ENCODE data around the gene PRKX.
"Not testable (repeated sequence)": the region's sequence is repeated elsewhere in the genome, so short reads cannot be mapped to it uniquely, and the experiment has no call there.

PRKX gene

DNA sequence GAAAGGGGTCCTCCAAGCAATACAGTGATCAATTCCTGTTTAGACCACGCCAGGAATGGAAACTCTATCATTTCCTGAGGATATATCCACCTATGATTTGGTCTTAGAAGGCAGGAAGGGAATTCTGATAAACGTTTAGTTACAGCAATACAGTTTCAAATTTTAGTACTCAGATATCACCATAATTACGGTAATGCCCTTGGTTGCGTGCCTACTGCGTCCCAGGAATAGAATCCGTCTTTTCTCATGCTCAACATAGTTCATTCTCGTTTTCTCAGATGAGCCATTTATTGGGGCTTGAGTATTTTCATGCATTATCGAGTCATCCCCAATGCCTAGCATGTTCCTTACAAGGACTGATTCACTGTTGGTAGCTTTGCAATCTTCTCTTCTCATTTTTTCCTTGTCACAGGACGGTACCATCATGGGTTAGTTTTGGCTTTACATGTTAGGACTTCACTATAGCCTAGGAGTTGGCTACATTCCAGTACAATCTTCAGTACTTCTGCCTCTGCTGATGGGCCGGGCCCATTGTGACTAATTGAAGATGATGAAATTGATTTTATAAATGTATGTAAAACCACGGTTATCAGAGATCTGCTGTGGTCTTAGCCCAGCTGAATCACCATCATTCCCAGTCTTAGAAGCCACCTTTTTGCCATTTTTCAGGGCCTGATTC lies 4.4 kb upstream of the PRKX start:
- no peak for DNase-seq
- CTCF ChIA-PET: no interaction called here
- Mint-ChIP-seq H3K27me3 (peaks cover 4% of the 10 kb centered on the region), H3K36me3 (no peaks in the 10 kb centered on the region), H3K4me1 (peaks cover 3% of the 10 kb centered on the region), H3K27ac (no peak overlapping the region), H3K9me3 (peaks cover 5% of the 10 kb centered on the region), H3K4me3 (no peak overlapping the region)

DNA sequence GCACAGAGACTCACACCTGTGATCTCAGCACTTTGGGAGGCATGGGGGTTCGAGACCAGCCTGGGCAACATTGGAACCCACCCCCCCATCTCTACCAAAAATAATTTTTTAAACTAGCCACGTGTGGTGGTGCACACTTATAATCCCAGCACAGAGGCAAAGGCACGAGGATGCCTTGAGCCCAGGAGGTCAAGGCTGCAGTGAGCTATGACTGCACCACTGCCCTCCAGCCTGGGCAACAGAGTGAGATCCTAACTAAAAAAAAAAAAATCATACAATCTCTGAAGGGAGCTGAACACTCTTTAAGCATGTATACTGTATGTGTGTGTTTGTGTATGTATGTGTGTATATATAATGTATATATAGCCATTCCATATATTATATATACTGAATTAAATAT lies 2.5 kb upstream of the PRKX start:
- Mint-ChIP-seq H3K4me3 (no peak overlapping the region), H3K36me3 (peaks cover 11% of the 10 kb centered on the region), H3K4me1 (peaks cover 5% of the 10 kb centered on the region), H3K27me3 (no peaks in the 10 kb centered on the region), H3K9me3 (peaks cover 5% of the 10 kb centered on the region), H3K27ac (no peak overlapping the region)
- no peak for DNase-seq
- CTCF ChIA-PET: interaction anchor here (0.6 kb wide), 1 partner anchor 100 kb away, joined by 3 read pairs; no protein-coding TSS in a partner anchor

DNA sequence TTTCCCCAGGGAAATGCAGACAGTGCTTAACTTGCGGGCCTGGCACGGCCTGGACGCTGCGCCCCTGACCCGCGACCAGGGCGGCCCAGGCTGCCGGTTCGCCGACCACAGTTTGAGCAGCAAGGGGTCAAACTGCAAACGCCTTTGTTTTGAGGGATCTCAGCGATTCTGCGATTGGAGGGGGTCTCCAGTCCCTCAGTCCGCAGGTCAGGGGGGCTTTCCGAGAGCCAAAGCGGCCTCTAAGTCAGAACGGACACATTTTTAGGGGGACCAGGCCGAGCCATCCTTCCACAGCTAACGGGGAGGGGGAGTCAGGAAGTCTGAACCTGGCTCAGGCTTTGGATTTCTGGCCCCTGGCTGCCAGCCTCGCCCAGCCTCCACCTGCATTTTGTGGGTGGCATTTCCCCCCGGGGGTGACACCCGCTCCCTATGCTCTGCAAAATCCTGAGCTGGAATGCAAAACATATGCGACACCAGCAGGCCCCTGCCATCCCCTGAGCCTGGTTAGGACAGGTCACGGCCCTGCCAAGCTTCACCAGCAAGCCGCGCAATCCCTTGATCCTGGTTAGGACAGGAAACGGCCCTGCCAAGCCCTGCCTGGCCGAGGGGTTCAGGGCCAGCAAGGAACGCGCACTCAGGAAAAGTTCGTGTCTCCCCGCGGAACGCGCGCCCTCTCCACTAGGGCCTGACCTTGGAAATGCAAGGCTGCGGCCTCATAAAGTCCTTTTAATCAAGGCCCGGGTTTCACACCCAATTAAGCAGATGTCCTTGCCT lies 1.4 kb upstream of the PRKX start:
- H3K27me3 Mint-ChIP-seq, DNase-seq, H3K27ac Mint-ChIP-seq, CTCF ChIA-PET, H3K9me3 Mint-ChIP-seq, H3K4me3 Mint-ChIP-seq: not testable (repeated sequence)
- Mint-ChIP-seq H3K36me3 (peaks cover 18% of the 10 kb centered on the region), H3K4me1 (peaks cover 15% of the 10 kb centered on the region)

DNA sequence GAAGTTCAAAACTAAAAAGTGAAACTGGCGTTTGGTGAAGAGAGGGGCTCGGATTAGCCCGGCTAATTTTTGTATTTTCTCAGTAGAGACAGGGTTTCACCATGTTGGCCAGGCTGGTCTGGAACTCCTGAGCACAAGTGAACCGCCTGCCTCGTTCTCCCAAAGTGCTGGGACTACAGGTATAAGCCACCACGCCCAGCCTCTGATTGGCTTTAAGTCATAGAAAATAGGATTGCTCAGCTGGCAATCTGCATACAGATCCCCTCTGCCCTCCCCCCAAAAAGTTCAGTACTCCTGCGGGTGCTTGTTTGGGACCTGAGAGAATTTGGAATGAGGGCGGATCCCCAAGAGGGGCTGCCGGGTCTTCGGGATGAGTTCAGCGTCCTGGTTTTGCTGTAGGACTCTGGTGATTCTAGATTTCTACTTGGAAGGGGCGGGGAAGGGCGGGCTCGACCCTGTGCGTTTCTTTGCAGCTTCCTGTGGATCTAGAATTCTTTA lies 537 bp upstream of the PRKX start:
- CTCF ChIA-PET: no interaction called here
- Mint-ChIP-seq H3K36me3 (peaks cover 22% of the 10 kb centered on the region), H3K27me3 (no peaks in the 10 kb centered on the region), H3K4me3 (peak overlapping the region; percentile 74), H3K9me3 (peaks cover 5% of the 10 kb centered on the region), H3K4me1 (peaks cover 23% of the 10 kb centered on the region), H3K27ac (peak overlapping the region; percentile 88)
- DNase-seq: no peak

DNA sequence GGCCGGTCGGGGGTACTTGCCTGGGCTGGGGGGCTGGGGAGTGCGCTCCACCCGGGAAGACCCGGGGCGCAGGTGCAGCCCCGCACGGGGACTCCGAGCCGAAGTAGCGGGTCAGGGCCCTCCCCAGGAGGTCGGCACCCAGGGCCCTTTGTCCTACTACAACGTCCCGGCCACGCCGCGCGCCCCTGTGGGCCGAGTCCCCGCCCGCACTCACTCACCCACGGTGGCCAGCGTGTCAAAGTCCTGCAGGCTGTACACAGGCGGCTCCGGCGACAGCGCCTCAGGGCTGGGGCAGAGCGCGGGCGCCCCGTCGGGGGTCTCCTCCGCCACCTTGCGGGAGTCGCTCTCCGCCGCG lies 602 bp downstream of the PRKX start:
- DNase-seq: no peak
- Mint-ChIP-seq H3K4me3 (peak overlapping the region; percentile 89), H3K4me1 (peaks cover 34% of the 10 kb centered on the region), H3K27ac (no peak overlapping the region), H3K27me3 (no peaks in the 10 kb centered on the region), H3K36me3 (peaks cover 30% of the 10 kb centered on the region), H3K9me3 (peaks cover 2% of the 10 kb centered on the region)
- CTCF ChIA-PET: no interaction called here

DNA sequence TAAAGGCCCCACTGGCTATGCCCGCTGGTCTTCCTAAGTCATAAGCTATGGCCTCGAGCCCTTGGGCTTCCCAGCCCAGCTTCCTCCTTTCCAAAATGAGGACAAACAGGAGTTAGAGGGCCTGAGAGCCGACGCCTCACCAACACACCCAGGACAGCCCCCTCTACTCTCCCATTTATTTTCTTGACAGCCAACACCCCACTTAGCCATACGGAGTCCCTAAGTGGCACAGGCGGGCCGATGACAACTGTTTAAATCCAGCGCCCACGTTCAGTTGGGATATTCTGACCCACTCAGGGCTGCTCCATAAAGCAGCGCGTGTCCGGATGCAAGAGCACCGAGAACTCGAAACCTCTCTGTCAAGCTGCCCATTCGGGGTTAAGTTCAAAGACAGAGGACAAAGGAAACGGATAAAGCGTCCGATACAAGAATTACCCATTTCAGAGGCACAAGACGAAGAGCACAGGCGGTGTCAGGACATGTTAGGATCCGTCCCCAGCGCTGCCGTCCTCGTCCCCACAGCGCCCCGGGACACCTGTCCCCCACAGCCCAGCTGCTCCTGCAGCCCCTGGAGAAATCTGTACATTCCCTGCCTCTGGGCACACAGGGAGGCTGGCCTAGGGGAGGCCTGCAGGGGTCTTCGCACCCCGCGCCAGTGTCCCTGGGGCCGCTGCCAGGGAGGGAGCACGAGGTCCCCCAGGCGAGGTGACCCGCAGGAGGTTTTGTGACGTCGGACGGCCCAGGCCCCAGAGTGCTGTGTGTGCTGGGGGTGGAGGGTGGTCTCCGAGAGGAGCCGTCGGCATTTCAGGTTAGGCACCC lies 1.2 kb downstream of the PRKX start:
- Mint-ChIP-seq H3K4me3 (peak overlapping the region; percentile 89), H3K9me3 (peaks cover 2% of the 10 kb centered on the region)
- CTCF ChIA-PET: interaction anchor here (0.9 to 1.9 kb wide), 3 partner anchors 36 to 102 kb away, joined by 3 to 4 read pairs (median 4); no protein-coding TSS in a partner anchor

DNA sequence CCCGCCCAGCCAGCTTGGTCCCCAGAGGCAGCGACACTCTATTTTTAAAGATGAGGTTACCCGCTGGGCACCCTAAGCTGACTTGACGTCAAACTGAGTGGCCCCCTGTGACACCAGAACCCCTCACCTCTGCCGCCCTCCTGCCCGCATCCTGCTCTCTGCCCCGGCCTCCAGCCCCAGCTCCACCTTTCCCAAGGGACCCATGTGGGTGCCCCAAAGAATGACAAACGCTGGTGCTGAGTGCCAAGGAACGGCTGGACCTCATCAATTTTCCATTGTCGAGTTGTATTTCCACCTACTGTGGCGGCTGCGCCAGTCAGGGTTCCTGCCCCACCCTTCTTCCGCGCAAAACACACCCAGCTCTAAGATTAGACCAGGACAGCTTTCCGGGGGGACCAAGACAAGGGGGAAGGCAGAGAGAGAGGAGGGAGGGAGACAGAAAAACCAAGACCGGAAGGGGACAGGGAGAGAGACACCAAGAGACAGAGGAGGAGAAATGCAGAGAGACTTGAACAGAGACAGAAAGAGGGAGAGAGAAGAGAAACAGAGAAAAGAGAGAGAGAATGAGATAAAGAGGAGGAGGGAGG lies 2.0 kb downstream of the PRKX start:
- Mint-ChIP-seq H3K4me1 (peaks cover 47% of the 10 kb centered on the region), H3K36me3 (peaks cover 42% of the 10 kb centered on the region), H3K27me3 (no peaks in the 10 kb centered on the region), H3K9me3 (no peaks in the 10 kb centered on the region), H3K4me3 (peak overlapping the region; percentile 89), H3K27ac (peak overlapping the region; percentile 96)
- CTCF ChIA-PET: interaction anchor here (0.6 to 1.9 kb wide), 4 partner anchors 11 to 103 kb away, joined by 3 to 4 read pairs (median 4); no protein-coding TSS in a partner anchor
- DNase-seq: peak; percentile 40

More for the DNA sequence above, 1.2 kb downstream of the PRKX start:
- peaks cover 34% of the 10 kb centered on the region for H3K36me3 Mint-ChIP-seq
- no peak for DNase-seq
- no peaks in the 10 kb centered on the region for H3K27me3 Mint-ChIP-seq
- H3K4me1 Mint-ChIP-seq: peaks cover 39% of the 10 kb centered on the region
- H3K27ac Mint-ChIP-seq: peak overlapping the region; percentile 96

DNA sequence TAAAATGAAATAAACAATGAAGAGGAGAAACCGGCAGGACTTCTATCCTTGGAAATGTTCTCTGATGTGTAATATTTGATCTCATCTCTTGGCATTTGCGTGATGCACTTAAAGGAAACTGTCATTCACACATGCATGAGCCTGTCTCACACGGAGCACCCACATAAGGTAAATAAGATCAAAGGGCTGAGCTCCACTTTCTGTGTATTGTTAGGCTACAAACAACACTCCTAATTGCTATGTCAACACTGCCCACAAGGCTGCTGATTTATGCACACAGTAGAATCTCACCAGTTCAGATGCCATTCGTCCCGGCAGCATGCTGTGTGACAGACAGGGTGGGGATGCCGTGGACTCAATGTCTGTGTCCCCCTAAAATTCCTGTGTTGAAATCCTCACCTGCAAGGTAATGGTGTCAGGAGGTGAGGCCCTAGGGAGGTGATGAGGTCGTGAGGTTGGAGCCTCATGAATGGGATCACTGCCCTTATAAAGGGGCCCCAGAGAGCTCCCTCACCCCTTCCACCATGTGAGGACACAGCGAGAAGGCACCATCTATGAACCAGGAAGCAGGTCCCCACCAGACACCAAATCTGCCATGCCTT lies 5.7 kb downstream of the PRKX start:
- H3K4me3 Mint-ChIP-seq: peak overlapping the region; percentile 60
- DNase-seq, H3K27me3 Mint-ChIP-seq, CTCF ChIA-PET, H3K9me3 Mint-ChIP-seq: not testable (repeated sequence)
- peaks cover 78% of the 10 kb centered on the region for H3K4me1 Mint-ChIP-seq
- peak overlapping the region; percentile 80 for H3K27ac Mint-ChIP-seq
- H3K36me3 Mint-ChIP-seq: peaks cover 65% of the 10 kb centered on the region

DNA sequence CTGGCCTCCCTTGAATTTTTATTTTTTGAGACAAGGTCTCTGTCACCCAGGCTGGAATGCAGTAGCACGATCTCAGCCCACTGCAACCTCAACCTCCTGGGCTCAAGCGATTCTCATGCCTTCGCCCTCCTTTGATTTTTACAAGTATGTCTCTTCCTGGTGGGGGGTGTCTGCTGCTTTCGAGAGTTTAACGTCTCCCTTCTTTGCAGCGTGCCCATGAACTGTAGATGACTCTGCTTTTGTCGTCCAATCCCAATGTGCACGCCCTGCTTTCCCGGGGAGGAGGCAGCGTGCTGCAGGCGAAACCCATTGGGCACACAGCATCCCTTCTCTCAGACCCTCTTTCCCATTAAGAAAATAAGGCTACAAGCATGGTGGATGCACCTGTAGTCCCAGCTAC lies 7.0 kb downstream of the PRKX start:
- CTCF ChIA-PET: interaction anchor here (0.8 kb wide), 1 partner anchor 105 kb away, joined by 4 read pairs; no protein-coding TSS in a partner anchor
- no peak overlapping the region for H3K4me3 Mint-ChIP-seq
- H3K36me3 Mint-ChIP-seq: peaks cover 68% of the 10 kb centered on the region

DNA sequence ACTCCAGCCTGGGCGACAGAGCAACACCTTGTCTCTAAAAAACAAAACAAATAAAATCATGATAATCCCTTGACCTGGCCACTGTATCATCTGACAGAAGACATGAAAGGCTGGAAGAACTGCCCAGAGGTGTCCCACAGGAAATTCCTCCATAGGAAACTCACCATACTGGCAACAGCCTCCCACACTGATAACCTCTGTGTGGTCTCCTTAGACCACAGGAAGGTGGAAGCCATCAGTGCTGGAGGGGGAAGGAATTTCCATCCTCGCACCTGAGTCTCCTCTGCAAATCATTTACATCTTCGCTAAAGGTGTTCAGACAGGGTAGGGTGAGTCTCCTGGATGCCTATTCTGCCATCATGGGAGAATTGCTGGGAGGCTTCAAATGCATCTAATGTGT lies 10.2 kb downstream of the PRKX start:
- H3K9me3 Mint-ChIP-seq, DNase-seq, CTCF ChIA-PET, H3K27ac Mint-ChIP-seq, H3K4me3 Mint-ChIP-seq, H3K27me3 Mint-ChIP-seq: not testable (repeated sequence)
- Mint-ChIP-seq H3K4me1 (peaks cover 88% of the 10 kb centered on the region), H3K36me3 (peaks cover 62% of the 10 kb centered on the region)

More for the DNA sequence above, 7.0 kb downstream of the PRKX start:
- peak overlapping the region; percentile 80 for H3K27ac Mint-ChIP-seq
- H3K9me3 Mint-ChIP-seq: no peaks in the 10 kb centered on the region
- H3K27me3 Mint-ChIP-seq: no peaks in the 10 kb centered on the region
- H3K4me1 Mint-ChIP-seq: peaks cover 86% of the 10 kb centered on the region
- DNase-seq: no peak

DNA sequence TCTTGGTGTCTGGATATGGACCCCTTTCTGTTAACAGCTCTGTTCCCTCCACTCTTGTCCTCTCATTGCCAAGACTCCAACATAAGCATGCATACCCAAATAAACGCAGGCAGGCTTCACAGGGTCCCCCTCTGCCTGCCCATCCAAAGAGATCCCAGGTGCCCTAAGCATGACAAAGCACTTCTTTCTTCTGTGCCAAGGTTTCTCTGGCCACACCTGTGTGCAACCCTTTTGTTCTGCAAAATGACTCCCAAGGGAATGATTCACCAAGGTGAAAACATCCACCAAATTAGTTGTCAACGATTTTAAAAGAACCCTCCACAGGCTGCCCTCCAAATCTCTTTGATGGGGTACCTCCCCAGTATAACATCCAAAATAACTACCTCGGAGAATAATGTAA lies 11.4 kb downstream of the PRKX start:
- H3K4me3 Mint-ChIP-seq, H3K9me3 Mint-ChIP-seq, CTCF ChIA-PET, H3K27me3 Mint-ChIP-seq, DNase-seq: not testable (repeated sequence)
- Mint-ChIP-seq H3K36me3 (peaks cover 59% of the 10 kb centered on the region), H3K27ac (peak overlapping the region; percentile 79), H3K4me1 (peaks cover 88% of the 10 kb centered on the region)

DNA sequence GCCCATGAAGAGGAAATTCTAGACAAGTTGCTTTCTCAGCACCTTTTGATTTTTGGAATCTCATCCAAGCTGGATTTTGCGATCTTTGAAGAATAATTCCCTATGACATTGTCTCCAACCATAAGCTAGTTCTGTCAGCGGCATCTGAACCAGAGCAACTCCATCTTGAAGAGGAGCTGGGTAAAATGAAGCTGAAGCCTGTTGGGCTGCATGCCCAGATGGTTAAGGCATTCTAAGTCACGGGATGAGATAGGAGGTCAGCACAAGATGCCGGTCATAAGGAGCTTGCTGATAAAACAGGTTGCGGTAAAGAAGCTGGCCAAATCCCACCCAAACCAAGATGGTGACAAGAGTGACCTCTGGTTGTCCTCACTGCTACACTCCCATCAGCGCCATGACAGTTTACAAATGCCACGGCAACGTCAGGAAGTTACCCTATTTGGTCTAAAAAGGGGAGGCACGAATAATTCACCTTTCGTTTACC lies 12.0 kb downstream of the PRKX start:
- peak overlapping the region; percentile 96 for H3K27ac Mint-ChIP-seq
- peaks cover 56% of the 10 kb centered on the region for H3K36me3 Mint-ChIP-seq
- DNase-seq, H3K27me3 Mint-ChIP-seq, H3K9me3 Mint-ChIP-seq, CTCF ChIA-PET: not testable (repeated sequence)
- H3K4me3 Mint-ChIP-seq: peak overlapping the region; percentile 79
- H3K4me1 Mint-ChIP-seq: peaks cover 83% of the 10 kb centered on the region

DNA sequence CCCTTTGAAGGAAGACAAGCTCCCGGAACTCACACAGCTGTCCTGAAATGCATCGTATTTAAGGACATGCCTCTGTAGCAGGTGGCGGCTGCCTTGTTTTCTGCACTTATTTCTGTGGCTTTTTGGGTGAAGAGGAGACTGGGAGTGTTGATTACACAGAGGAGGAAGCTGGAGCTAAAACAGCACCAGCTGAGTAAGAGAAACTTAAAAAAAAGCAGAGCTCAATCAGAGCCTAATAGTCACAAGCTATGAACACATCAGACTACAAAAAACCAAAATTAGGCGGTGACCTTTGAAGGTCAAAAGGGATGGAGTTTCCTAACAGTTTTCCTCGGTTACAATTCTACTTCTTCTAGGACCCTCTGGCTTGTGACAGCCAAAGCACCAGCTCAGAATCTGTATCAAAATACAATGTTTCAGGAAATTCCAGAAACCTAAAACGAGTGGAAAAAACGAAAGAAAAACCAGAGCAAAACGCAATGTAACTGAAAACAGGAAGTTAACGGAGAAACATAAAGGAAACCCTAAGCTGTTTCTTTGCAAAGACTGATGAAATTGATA lies 13.5 kb downstream of the PRKX start:
- Mint-ChIP-seq H3K4me1 (peaks cover 84% of the 10 kb centered on the region), H3K4me3 (peak overlapping the region; percentile 79), H3K36me3 (peaks cover 65% of the 10 kb centered on the region), H3K27me3 (no peaks in the 10 kb centered on the region), H3K27ac (peak overlapping the region; percentile 96), H3K9me3 (peaks cover 3% of the 10 kb centered on the region)
- CTCF ChIA-PET: interaction anchor here (0.9 kb wide), 1 partner anchor 48 kb away, joined by 3 read pairs; no protein-coding TSS in a partner anchor
- DNase-seq: no peak

Measured in activated naive CD4-positive, alpha-beta T cell treated with anti-CD3 and anti-CD28 coated beads, Interleukin-2, amount 10 ng/mL, durations not matched to agents 7 days and 5 days (primary cell).